ENCODE measurements around the gene SPATA31C1. TPM values are rescaled to one million over a fixed set of nuclear protein-coding genes. Genes with fewer than 3 reads are reported as not detected.

Gene SPATA31C1
- total and polyA plus RNA-seq, 2 of the 8 experiments (the other 6 are each of a cell fraction or from before 2014, with no cell fraction given), result 0.15 TPM; not detected in 1

- TF ChIP-seq PHF8 (conservative IDR thresholded peaks at IDR 0.05; ENCODE audit: low read depth, low read length) (no peak), TCF12 (IDR thresholded peaks at IDR 0.05; ENCODE audit: low read depth, low read length) (0 out of 2 replicates have a peak, but pooled peaks have one; percentile 25), RAD21 (IDR thresholded peaks at IDR 0.05 in 1 of 2, conservative IDR thresholded peaks at IDR 0.05 in 1 of 2; ENCODE audit: low read depth in 2 of 2, low read length in 2 of 2) (peak; percentile 95 to 97)
- TF ChIP-seq, protein P1, sequence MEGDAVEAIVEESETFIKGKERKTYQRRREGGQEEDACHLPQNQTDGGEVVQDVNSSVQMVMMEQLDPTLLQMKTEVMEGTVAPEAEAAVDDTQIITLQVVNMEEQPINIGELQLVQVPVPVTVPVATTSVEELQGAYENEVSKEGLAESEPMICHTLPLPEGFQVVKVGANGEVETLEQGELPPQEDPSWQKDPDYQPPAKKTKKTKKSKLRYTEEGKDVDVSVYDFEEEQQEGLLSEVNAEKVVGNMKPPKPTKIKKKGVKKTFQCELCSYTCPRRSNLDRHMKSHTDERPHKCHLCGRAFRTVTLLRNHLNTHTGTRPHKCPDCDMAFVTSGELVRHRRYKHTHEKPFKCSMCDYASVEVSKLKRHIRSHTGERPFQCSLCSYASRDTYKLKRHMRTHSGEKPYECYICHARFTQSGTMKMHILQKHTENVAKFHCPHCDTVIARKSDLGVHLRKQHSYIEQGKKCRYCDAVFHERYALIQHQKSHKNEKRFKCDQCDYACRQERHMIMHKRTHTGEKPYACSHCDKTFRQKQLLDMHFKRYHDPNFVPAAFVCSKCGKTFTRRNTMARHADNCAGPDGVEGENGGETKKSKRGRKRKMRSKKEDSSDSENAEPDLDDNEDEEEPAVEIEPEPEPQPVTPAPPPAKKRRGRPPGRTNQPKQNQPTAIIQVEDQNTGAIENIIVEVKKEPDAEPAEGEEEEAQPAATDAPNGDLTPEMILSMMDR (IDR thresholded peaks at IDR 0.05; ENCODE audit: control extremely low read depth in 1 of 3, insufficient read depth in 1 of 3, low read depth in 1 of 3, low read length in 3 of 3), result peak in 2 of 3 experiments; percentile 73 to 75; a peak in 3 of 4 replicates
- TF ChIP-seq, protein P2, sequence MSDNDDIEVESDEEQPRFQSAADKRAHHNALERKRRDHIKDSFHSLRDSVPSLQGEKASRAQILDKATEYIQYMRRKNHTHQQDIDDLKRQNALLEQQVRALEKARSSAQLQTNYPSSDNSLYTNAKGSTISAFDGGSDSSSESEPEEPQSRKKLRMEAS (IDR thresholded peaks at IDR 0.05), result no peak
Measured at GRCh38 chr9:87950765-87951488, 33.2 kb downstream of the SPATA31C1 start (continued).
